SHP77 treated with DMSO at 0.1 percent for 48 hours (cell line): ENCODE results near the gene CFAP210.
"Not testable (repeated sequence)": the region's sequence is repeated elsewhere in the genome, so short reads cannot be mapped to it uniquely, and the experiment has no call there.

Experiments used
- DNase-seq: peaks from one replicate; lab custom pipeline; 2025; lab: John Stamatoyannopoulos, UW

Gene CFAP210

GRCh38 chr2:169619946-169620345 lies 74.3 kb downstream of the CFAP210 start:
- DNase-seq = no peak

DNA sequence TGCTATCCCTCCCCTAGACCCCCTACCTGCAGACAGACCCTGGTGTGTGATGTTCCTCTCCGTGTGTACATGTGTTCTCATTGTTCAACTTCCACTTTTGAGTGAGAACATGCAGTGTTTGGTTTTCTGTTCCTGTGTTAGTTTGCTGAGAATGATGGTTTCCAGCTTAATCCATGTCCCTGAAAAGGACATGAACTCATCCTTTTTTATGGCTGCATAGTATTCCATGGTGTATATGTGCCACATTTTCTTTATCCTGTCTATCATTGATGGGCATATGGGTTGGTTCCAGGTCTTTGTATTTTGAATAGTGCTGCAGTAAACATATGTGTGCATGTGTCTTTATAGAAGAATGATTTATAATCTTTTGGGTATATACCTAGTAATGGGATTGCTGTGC lies 78.2 kb downstream of the CFAP210 start:
- not testable (repeated sequence) for DNase-seq

DNA sequence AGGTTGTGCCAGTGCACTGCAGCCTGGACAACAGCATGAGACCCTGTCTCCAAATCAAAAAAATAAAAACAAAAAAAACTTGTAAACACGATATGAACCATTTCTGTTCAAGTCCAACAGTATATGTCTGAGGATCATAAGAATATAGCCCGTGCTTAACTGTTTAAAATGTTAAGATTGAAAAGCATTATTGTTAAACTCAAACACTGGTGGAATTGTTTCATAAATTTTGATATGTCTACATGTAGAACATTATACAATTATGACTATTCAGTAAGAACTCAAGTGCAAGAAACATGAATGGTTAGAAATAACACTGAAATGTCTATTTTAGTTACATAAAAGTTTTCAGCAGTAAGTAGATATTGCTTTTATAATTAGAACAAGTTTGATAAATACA lies 80.3 kb downstream of the CFAP210 start:
- no peak for DNase-seq

- no peak for DNase-seq
These were observed 84.9 kb downstream of the CFAP210 start for GRCh38 chr2:169609264-169609663.

DNA sequence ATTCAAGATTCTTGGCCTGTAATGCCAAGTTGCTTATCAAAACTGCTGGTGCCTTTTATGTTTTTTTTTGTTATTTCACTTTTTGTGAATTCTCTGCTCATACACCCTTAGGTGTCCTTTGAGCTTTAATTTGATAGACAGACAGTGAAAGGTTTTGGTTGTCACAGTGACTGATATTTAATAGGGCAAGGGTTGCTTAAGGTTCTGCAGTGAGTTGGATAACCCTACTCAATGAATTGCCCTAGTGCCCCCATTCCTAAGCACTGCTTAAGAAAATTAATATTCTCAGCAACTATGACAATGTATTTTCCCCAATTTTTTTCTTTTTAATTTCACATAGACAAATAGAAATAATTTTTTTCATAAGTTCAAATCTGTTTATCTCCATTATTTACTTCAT lies 94.6 kb downstream of the CFAP210 start:
- no peak for DNase-seq

GRCh38 chr2:169598982-169599381 lies 95.2 kb downstream of the CFAP210 start:
- DNase-seq = no peak

GRCh38 chr2:169596546-169596945 lies 97.7 kb downstream of the CFAP210 start:
- DNase-seq = not testable (repeated sequence)
